IMR-90 (cell line): Measurements from ENCODE around the gene IFI30. TPM values are rescaled to one million over a fixed set of nuclear protein-coding genes. Genes with fewer than 3 reads are reported as not detected.
A peak's percentile ranks its signal among the peaks of the same experiment; 100 is the strongest.

ENCODE experiments used
- ATAC-seq: fragments of 200-7000 bp; cut with Tn5 transposase; 2 replicates; pipeline ENCODE4 v1.9.1; 2020; ENCODE audit warnings: low read depth, mild to moderate bottlenecking, moderate library complexity
- BruUV-seq: library from RNA; stranded (reverse); fragments of 400-500 nt; replicated peaks from 2 replicates; lab custom pipeline; 2021; lab: Mats Ljungman, UMichigan
- CTCF ChIA-PET: fragments of 300-600 bp; formaldehyde crosslinking; extraction: SDS; loops from one replicate; lab custom pipeline; 2021; ENCODE audit warnings: antibody characterized with exemption; lab: Yijun Ruan, JAX
- POLR2A ChIA-PET: fragments of 300-600 bp; sonication (Branson Sonifier 250); formaldehyde crosslinking; loops from one replicate; lab custom pipeline; 2022; ENCODE audit warnings: antibody characterized with exemption; ENCODE audit not compliant: unreplicated experiment; lab: Charles Lee
- DNase-seq: peaks from one replicate; pipeline ENCODE4 v3.0.0; 2013
- H2AFZ ChIP-seq: replicated peaks from 2 replicates; pipeline ENCODE3; 2013; ENCODE audit warnings: low read length, mild to moderate bottlenecking; ENCODE audit not compliant: poor library complexity
- H2AK5ac ChIP-seq: 2 replicates; pipeline ENCODE4 v1.6.1; 2013; ENCODE audit warnings: low read depth, low read length, inconsistent platforms
- H2AK9ac ChIP-seq: replicated peaks from 2 replicates; pipeline ENCODE3; 2013; ENCODE audit warnings: mild to moderate bottlenecking, low read depth, low read length, moderate library complexity; ENCODE audit not compliant: poor library complexity
- H2BK120ac ChIP-seq: 2 replicates; pipeline ENCODE4 v1.6.1; 2013; ENCODE audit warnings: low read depth, low read length, inconsistent platforms
- H2BK15ac ChIP-seq: 3 replicates; pipeline ENCODE4 v1.6.1; 2013; ENCODE audit warnings: low read depth, low read length, inconsistent platforms
- H2BK20ac ChIP-seq: 2 replicates; pipeline ENCODE4 v1.6.1; 2013; ENCODE audit warnings: low read depth, mild to moderate bottlenecking, inconsistent platforms, low read length, moderate library complexity
- H2BK5ac ChIP-seq: 2 replicates; pipeline ENCODE4 v1.6.1; 2013; ENCODE audit warnings: mild to moderate bottlenecking, low read depth, low read length, inconsistent platforms; ENCODE audit not compliant: poor library complexity, severe bottlenecking
- H3K14ac ChIP-seq: replicated peaks from 2 replicates; pipeline ENCODE4 v1.6.1; 2013; ENCODE audit warnings: low read depth, low read length, inconsistent platforms
- H3K18ac ChIP-seq: 2 replicates; pipeline ENCODE4 v1.6.1; 2013; ENCODE audit warnings: low read depth, low read length, control low read depth
- H3K23ac ChIP-seq: 2 replicates; pipeline ENCODE4 v1.6.1; 2013; ENCODE audit warnings: low read depth, low read length, inconsistent platforms
- H3K27ac ChIP-seq: 2 replicates; pipeline ENCODE4 v1.5.1; 2013; ENCODE audit warnings: mild to moderate bottlenecking, control low read depth, low read length; ENCODE audit not compliant: insufficient read depth
- H3K27me3 ChIP-seq: 2 replicates; pipeline ENCODE4 v1.6.1; 2013; ENCODE audit warnings: low read length; ENCODE audit not compliant: control insufficient read depth, insufficient read depth
- H3K36me3 ChIP-seq: 2 replicates; pipeline ENCODE4 v1.6.1; 2013; ENCODE audit warnings: low read length, mixed read lengths; ENCODE audit not compliant: control insufficient read depth, insufficient read depth
- H3K4ac ChIP-seq: 2 replicates; pipeline ENCODE4 v1.6.1; 2013; ENCODE audit warnings: low read depth, low read length, inconsistent platforms
- H3K4me1 ChIP-seq: 2 replicates; pipeline ENCODE4 v1.6.1; 2013; ENCODE audit warnings: low read length, mixed read lengths; ENCODE audit not compliant: control insufficient read depth, insufficient read depth
- H3K4me2 ChIP-seq: 2 replicates; pipeline ENCODE4 v1.6.1; 2013; ENCODE audit warnings: low read depth, mild to moderate bottlenecking, control low read depth, low read length, moderate library complexity
- H3K4me3 ChIP-seq: 2 replicates; pipeline ENCODE4 v1.5.1; 2013; ENCODE audit warnings: low read depth, mild to moderate bottlenecking, control low read depth, low read length, moderate library complexity; ENCODE audit not compliant: insufficient read depth
- H3K56ac ChIP-seq: 2 replicates; pipeline ENCODE4 v1.6.1; 2013; ENCODE audit warnings: low read length, inconsistent platforms; ENCODE audit not compliant: insufficient read depth; ENCODE audit errors: extremely low read depth
- H3K79me1 ChIP-seq, 2 experiments: 2 replicates each; pipeline ENCODE4 v1.6.1; 2013; ENCODE audit warnings: low read length in 2 of 2, inconsistent platforms in 1 of 2, low read depth in 1 of 2
- H3K9ac ChIP-seq: 2 replicates; pipeline ENCODE4 v1.6.1; 2013; ENCODE audit warnings: low read depth, low read length, control low read depth
- H3K9me1 ChIP-seq: 2 replicates; pipeline ENCODE4 v1.6.1; 2013; ENCODE audit warnings: low read length, inconsistent platforms; ENCODE audit not compliant: insufficient read depth
- H3K9me3 ChIP-seq: 2 replicates; pipeline ENCODE4 v1.6.1; 2013; ENCODE audit warnings: low read length; ENCODE audit not compliant: control insufficient read depth, insufficient read depth
- H4K20me1 ChIP-seq: 2 replicates; pipeline ENCODE4 v1.6.1; 2013; ENCODE audit warnings: low read length, inconsistent platforms; ENCODE audit not compliant: insufficient read depth
- H4K5ac ChIP-seq: 2 replicates; pipeline ENCODE4 v1.6.1; 2013; ENCODE audit warnings: mild to moderate bottlenecking, low read depth, low read length, control low read depth
- H4K8ac ChIP-seq, 2 experiments: 2 replicates each; pipeline ENCODE4 v1.6.1; 2013; ENCODE audit warnings: low read depth in 2 of 2, low read length in 2 of 2, control low read depth in 1 of 2, inconsistent platforms in 1 of 2
- H4K91ac ChIP-seq: 2 replicates; pipeline ENCODE4 v1.6.1; 2013; ENCODE audit warnings: low read depth, low read length, inconsistent platforms; ENCODE audit not compliant: insufficient read depth
- BHLHE40 ChIP-seq: fragments of 150-350 bp; IDR thresholded peaks from 2 replicates; pipeline ENCODE4 v1.6.1; 2016; ENCODE audit warnings: mild to moderate bottlenecking, low read depth, low read length
- CEBPB ChIP-seq: IDR thresholded peaks from 2 replicates; pipeline ENCODE4 v1.6.1; 2012; ENCODE audit warnings: low read depth, low read length, improper control_type of control experiment
- CHD1 ChIP-seq: IDR thresholded peaks from 2 replicates; pipeline ENCODE4 v1.6.1; 2012; ENCODE audit warnings: low read depth, low read length, improper control_type of control experiment
- FOS ChIP-seq: fragments of 150-350 bp; IDR thresholded peaks from 2 replicates; pipeline ENCODE4 v1.6.1; 2016; ENCODE audit warnings: low read depth, low read length
- MAFK ChIP-seq: IDR thresholded peaks from 2 replicates; pipeline ENCODE4 v1.6.1; 2012; ENCODE audit warnings: low read depth, low read length, improper control_type of control experiment
- MAZ ChIP-seq: IDR thresholded peaks from 2 replicates; pipeline ENCODE4 v1.6.1; 2012; ENCODE audit warnings: low read depth, mild to moderate bottlenecking, low read length, improper control_type of control experiment, moderate library complexity, borderline replicate concordance
- MXI1 ChIP-seq: IDR thresholded peaks from 2 replicates; pipeline ENCODE4 v1.6.1; 2012; ENCODE audit warnings: low read depth, mild to moderate bottlenecking, low read length, moderate library complexity, borderline replicate concordance
- NFE2L2 ChIP-seq: fragments of 150-350 bp; IDR thresholded peaks from 2 replicates; pipeline ENCODE4 v1.6.1; 2016; ENCODE audit warnings: low read depth, mild to moderate bottlenecking, low read length
- POLR2A ChIP-seq: IDR thresholded peaks from 2 replicates; pipeline ENCODE4 v1.6.1; 2012; ENCODE audit warnings: mild to moderate bottlenecking, low read depth, low read length
- RAD21 ChIP-seq: IDR thresholded peaks from 2 replicates; pipeline ENCODE4 v1.6.1; 2012; ENCODE audit warnings: low read length, improper control_type of control experiment
- RCOR1 ChIP-seq: IDR thresholded peaks from 2 replicates; pipeline ENCODE4 v1.6.1; 2012; ENCODE audit warnings: mild to moderate bottlenecking, low read length, improper control_type of control experiment; ENCODE audit not compliant: insufficient replicate concordance
- RFX5 ChIP-seq: IDR thresholded peaks from 2 replicates; pipeline ENCODE4 v1.8.0; 2012; ENCODE audit warnings: low read depth, mild to moderate bottlenecking, low read length, moderate library complexity
- SMC3 ChIP-seq: fragments of 150-350 bp; IDR thresholded peaks from 2 replicates; pipeline ENCODE4 v1.6.1; 2016; ENCODE audit warnings: low read depth, mild to moderate bottlenecking, antibody characterized with exemption, low read length, moderate library complexity
- WGBS, 2 experiments: methylation state at CpG; one replicate each; pipeline versions ENCODE4 v1.1.5 to v1.1.7; 2013; ENCODE audit warnings: missing lambda C conversion rate in 2 of 2; ENCODE audit not compliant: insufficient read length in 1 of 2; ENCODE audit errors: extremely low coverage in 2 of 2; 5-methylcytosine and 5-hydroxymethylcytosine counted together
- dilution Hi-C: fragments of 300-500 bp; cut with HindIII; formaldehyde crosslinking; loops from one replicate; pipeline ENCODE4 v1.14.3; 2018; ENCODE audit warnings: low sequenced_read_pairs; ENCODE audit not compliant: unreplicated experiment
- in situ Hi-C: fragments of 300-500 bp; cut with MboI; formaldehyde crosslinking; loops from 3 replicates; pipeline ENCODE4 v1.14.3; 2019; ENCODE audit warnings: low sequenced_read_pairs, inconsistent platforms, mixed read lengths
- intact Hi-C: fragments of 100-400 bp; cut with micrococcal nuclease; formaldehyde crosslinking; loops from 2 replicates; pipeline ENCODE4 v1.10.0; 2022
- polyA plus RNA-seq, 3 experiments: library from polyadenylated mRNA; depleted of rRNA; stranded (reverse); fragments of >200 nt; gene quantifications; 2 replicates each; pipeline ENCODE4 v1.2.3, GENCODE V29; 2012; ENCODE audit warnings: low replicate concordance in 1 of 3
- total RNA-seq: library from RNA; depleted of rRNA; stranded (reverse); fragments of >200 nt; gene quantifications from 2 replicates; pipeline ENCODE4 v1.2.3, GENCODE V29; 2012
- TF ChIP-seq, protein P1 (sequence below): conservative IDR thresholded peaks from 2 replicates; pipeline ENCODE4 v1.5.1; 2012; ENCODE audit warnings: mild to moderate bottlenecking, low read depth, low read length, improper control_type of control experiment
- TF ChIP-seq, protein P2 (sequence below): fragments of 150-350 bp; IDR thresholded peaks from 2 replicates; pipeline ENCODE4 v1.6.1; 2016; ENCODE audit warnings: low read depth, mild to moderate bottlenecking, low read length, moderate library complexity, borderline replicate concordance
- TF ChIP-seq, protein P3 (sequence below): fragments of 150-350 bp; IDR thresholded peaks from 2 replicates; pipeline ENCODE4 v1.6.1; 2017; ENCODE audit warnings: mild to moderate bottlenecking, antibody characterized with exemption, low read length, low read depth

IFI30 gene
- total and polyA plus RNA-seq, 2 of the 4 experiments (the other 2 are of a cell fraction), result 2.3 TPM

DNA sequence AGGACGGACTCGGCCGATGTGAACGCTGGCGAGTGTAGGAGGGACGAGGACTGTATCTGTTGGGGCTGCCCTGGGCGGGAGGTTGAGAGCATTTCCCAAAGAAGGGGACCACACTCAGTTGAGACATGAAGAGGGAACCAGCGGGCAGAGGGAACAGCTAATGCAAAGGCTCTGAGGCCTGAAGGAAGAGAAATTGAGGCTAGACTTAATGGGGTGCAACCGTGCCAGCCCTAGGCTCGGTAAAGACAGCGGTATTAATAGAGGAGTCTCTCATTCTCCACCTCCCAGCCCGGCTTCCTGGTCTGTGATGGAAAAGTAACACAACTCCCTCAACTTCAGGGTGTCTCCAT is 20.5 kb downstream of the IFI30 start:
- H3K27ac ChIP-seq, result no peak overlapping the region
- in situ Hi-C loops, result loop anchor here (10.0 kb wide), 2 partner anchors 131 to 221 kb away; partner anchors contain the start of genes LSM4 and SSBP4
- no peak for ATAC-seq

More for the DNA sequence above, 20.5 kb downstream of the IFI30 start:
- Histone ChIP-seq H3K4me1 (peaks cover 8% of the 10 kb centered on the region), H4K8ac (no peak overlapping the region), H3K79me1 (peaks cover 7 to 15% of the 10 kb centered on the region in 2 experiments; a peak in 3 of 4 replicates), H3K14ac (no peak overlapping the region), H3K27me3 (no peaks in the 10 kb centered on the region), H3K18ac (no peak overlapping the region), H3K36me3 (peaks cover 25% of the 10 kb centered on the region), H3K4ac (no peak overlapping the region), H2AK5ac (0 out of 2 replicates have a peak overlapping the region, but pooled peaks have one; percentile 24), H2AFZ (peak overlapping the region; percentile 97), H3K9me1 (peaks cover 8% of the 10 kb centered on the region; the same call in 1 of the 2 replicates), H3K4me3 (peak overlapping the region; percentile 55), H3K9ac (no peak overlapping the region), H3K56ac (no peak overlapping the region), H3K4me2 (peak overlapping the region; percentile 90), H4K91ac (no peak overlapping the region), H4K5ac (no peak overlapping the region), H2BK5ac (no peak overlapping the region), H3K9me3 (no peaks in the 10 kb centered on the region), H2AK9ac (peak overlapping the region; percentile 77), H3K23ac (no peak overlapping the region; the same call in 1 of the 2 replicates), H2BK120ac (no peak overlapping the region), H4K20me1 (peaks cover 8% of the 10 kb centered on the region), H2BK20ac (no peak overlapping the region), H2BK15ac (no peak overlapping the region)
- intact Hi-C loops, result no loop called here
- dilution Hi-C loops, result no loop called here
- no TSS peak for BruUV-seq
- TF ChIP-seq MAZ (no peak), FOS (no peak), RCOR1 (no peak), POLR2A (no peak), MAFK (no peak), RAD21 (no peak), MXI1 (no peak), CHD1 (no peak), BHLHE40 (no peak), NFE2L2 (no peak), CEBPB (no peak), RFX5 (no peak), SMC3 (no peak)
- TF ChIP-seq, protein P1, sequence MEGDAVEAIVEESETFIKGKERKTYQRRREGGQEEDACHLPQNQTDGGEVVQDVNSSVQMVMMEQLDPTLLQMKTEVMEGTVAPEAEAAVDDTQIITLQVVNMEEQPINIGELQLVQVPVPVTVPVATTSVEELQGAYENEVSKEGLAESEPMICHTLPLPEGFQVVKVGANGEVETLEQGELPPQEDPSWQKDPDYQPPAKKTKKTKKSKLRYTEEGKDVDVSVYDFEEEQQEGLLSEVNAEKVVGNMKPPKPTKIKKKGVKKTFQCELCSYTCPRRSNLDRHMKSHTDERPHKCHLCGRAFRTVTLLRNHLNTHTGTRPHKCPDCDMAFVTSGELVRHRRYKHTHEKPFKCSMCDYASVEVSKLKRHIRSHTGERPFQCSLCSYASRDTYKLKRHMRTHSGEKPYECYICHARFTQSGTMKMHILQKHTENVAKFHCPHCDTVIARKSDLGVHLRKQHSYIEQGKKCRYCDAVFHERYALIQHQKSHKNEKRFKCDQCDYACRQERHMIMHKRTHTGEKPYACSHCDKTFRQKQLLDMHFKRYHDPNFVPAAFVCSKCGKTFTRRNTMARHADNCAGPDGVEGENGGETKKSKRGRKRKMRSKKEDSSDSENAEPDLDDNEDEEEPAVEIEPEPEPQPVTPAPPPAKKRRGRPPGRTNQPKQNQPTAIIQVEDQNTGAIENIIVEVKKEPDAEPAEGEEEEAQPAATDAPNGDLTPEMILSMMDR, result no peak
- TF ChIP-seq, protein P2, sequence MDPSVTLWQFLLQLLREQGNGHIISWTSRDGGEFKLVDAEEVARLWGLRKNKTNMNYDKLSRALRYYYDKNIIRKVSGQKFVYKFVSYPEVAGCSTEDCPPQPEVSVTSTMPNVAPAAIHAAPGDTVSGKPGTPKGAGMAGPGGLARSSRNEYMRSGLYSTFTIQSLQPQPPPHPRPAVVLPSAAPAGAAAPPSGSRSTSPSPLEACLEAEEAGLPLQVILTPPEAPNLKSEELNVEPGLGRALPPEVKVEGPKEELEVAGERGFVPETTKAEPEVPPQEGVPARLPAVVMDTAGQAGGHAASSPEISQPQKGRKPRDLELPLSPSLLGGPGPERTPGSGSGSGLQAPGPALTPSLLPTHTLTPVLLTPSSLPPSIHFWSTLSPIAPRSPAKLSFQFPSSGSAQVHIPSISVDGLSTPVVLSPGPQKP, result no peak
- TF ChIP-seq, protein P3, sequence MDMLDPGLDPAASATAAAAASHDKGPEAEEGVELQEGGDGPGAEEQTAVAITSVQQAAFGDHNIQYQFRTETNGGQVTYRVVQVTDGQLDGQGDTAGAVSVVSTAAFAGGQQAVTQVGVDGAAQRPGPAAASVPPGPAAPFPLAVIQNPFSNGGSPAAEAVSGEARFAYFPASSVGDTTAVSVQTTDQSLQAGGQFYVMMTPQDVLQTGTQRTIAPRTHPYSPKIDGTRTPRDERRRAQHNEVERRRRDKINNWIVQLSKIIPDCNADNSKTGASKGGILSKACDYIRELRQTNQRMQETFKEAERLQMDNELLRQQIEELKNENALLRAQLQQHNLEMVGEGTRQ, result no peak
- ChIA-PET POLR2A (no interaction called here), CTCF (no interaction called here)
- 58% methylated on average over 7 of the region's 12 CpGs; no CpG with 5 or more reads in 1 of the 2 experiments for WGBS, 2 experiments
- no peak for DNase-seq
